GM18951 (cell line): ENCODE data around the gene ZSCAN25.

Experiments
- POLR2A ChIP-seq: IDR thresholded peaks from 4 replicates; pipeline ENCODE4 v1.6.1; 2011; ENCODE audit warnings: mild to moderate bottlenecking; ENCODE audit not compliant: insufficient read length, insufficient read depth; ENCODE audit errors: extremely low read depth
- in situ Hi-C: fragments of 300-500 bp; cut with MboI; formaldehyde crosslinking; loops from one replicate; pipeline ENCODE4 v1.12.0; 2022; ENCODE audit warnings: low sequenced_read_pairs, mixed read lengths, inconsistent platforms; ENCODE audit not compliant: unreplicated experiment

ZSCAN25 gene

DNA sequence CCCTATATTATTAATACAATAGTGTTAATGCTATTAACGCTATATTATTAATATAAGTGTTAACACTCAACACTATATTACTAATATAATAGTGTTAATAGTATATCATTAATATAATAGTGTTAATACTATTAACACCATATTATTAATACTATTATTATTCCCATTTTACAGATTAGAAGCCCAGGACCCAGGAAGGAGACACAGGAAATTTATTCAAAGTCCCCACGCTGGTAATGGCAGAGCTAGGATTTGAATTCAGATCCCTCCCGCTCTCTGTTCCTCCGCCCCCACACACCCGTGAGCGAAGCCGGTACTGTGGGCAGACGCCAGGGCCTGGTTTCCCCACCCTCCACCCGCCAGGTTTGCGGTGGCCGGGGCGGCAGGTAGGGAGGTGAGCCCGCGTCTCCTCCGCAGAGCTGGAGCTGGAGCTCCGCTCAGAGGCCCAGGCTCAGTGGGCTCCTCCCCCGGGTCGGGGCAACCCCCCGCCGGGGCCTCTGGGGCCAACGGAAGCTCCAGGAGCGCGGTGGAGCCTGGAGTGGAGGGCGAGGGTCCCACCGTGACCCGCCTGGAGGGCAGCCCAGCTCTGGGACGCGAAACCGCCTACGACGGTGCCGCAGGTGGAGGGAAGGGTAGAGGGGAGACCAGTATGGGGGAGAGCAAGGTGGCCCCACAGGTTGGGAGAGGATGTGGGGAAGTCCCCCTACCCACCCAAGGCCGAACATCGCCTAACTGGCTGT, 18.8 kb upstream of the ZSCAN25 start, which contains the start of gene TMEM225B:
Gene TMEM225B, plus strand, starts transcription at position 506 of the 740 bp plus-strand sequence. CDS start 6,122 bp downstream, outside the sequence.
- no peak for TF ChIP-seq POLR2A
- in situ Hi-C loops, result no loop called here

- in situ Hi-C loops, result no loop called here
- no peak for TF ChIP-seq POLR2A
Observed at GRCh38 chr7:99599836-99600235, 16.9 kb upstream of the ZSCAN25 start.

DNA sequence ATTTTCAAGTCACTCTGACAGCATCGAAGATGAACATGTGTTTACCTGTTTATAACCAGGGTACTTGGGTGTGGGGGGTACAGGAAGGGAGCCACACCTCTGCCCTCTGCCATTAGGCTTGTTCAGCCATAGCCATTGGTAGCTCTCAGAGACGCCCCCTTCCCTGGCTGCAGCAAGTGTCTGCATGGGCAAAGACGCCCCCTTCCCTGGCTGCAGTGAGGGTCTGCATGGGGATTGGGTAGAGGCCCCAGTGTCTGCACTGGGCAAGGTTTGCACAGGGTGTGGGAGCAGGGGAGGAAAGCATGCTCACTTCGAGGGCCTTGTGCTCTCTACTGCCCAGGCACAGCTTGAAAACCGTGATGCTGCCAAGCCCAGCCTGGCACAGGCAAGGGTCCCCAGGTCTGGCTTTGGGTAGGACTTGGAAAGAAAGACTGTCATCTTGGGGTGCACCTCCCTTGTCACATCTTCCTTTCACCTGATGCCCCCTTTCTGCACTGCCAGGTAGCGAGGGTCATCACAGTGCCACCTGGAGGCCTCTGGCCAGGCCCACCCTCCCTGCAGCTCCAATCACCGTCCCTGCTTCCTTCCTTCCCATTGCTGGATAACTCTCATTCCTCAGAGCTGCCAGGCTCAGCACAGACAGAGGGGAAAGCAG, 15.0 kb upstream of the ZSCAN25 start:
- no peak for TF ChIP-seq POLR2A
- in situ Hi-C loops, result no loop called here

DNA sequence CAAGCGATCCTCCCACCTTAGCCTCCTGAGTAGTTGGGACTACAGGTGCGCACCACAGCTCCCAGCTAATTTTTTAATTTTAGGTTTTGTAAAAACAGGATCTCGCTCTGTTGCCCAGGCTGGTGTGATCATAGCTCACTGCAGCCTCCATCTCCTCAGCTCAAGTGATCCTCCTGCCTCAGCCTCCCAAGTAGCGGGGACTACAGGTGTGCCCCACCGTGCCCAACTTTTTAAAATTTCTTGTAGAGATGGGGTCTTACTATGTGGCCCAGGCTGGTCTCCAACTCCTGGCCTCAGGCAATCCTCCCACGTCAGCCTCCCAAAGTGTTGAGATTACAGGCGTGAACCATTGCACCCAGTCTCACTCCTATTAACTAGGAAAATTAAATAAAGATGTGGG, 11.2 kb upstream of the ZSCAN25 start:
- in situ Hi-C loops, result no loop called here
- no peak for TF ChIP-seq POLR2A

DNA sequence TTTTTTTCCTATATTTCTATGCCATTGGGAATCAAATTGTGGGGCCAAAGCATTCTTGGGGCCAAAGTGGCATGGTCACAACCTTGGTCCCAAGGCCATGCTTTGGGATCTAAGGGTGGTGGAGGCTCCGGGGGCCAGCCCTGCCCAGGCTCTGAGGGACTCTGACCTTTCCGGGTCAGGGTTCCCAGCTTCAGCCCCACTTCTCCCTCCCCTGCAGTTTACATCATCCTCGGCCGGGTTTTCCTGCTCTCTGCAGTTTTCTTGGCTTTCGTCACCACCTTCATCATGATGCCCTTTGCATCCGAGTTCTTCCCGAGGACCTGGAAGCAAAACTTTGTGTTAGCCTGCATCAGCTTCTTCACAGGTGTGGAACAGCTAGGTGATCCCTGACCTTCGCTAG, 10.2 kb upstream of the ZSCAN25 start:
- in situ Hi-C loops, result no loop called here
- TF ChIP-seq POLR2A, result no peak

DNA sequence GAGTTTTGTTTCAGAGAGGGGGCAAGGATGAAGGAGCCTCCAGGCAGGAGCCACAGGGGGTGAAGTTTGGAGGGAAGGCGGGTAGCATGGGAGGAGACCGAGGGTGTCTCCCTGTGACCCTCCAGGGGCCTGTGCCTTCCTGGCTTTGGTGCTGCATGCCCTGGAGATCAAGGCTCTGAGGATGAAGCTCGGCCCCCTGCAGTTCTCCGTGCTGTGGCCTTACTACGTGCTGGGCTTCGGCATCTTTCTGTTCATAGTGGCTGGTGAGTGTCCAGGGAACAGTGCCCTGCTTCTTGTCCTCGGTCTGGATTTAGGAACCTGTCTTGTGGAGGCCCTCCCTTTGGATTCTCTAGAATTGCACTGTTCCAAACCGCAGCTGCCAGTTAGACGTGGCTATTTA, 9.2 kb upstream of the ZSCAN25 start:
- in situ Hi-C loops, result no loop called here
- TF ChIP-seq POLR2A, result no peak

- in situ Hi-C loops, result no loop called here
- no peak for TF ChIP-seq POLR2A
Observed at GRCh38 chr7:99614495-99614894, 2.3 kb upstream of the ZSCAN25 start.

DNA sequence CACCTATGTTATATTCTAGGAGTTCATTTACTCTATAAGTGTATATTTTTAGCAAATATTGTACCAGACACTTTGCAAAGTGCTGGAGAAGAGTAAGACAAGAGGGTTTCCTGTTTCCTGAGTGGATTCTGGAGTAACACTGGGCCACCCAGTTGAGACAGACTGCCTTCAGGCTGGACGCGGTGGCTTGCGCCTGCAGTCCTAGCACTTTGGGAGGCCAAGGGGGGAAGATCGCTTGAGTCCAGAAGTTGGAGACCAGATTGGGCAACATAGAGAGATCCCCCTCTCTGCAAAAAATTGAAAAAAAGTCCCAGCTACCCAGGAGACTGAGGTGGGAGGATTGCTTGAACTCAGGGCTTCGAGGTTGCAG, 772 bp upstream of the ZSCAN25 start:
- TF ChIP-seq POLR2A, result no peak
- in situ Hi-C loops, result no loop called here

DNA sequence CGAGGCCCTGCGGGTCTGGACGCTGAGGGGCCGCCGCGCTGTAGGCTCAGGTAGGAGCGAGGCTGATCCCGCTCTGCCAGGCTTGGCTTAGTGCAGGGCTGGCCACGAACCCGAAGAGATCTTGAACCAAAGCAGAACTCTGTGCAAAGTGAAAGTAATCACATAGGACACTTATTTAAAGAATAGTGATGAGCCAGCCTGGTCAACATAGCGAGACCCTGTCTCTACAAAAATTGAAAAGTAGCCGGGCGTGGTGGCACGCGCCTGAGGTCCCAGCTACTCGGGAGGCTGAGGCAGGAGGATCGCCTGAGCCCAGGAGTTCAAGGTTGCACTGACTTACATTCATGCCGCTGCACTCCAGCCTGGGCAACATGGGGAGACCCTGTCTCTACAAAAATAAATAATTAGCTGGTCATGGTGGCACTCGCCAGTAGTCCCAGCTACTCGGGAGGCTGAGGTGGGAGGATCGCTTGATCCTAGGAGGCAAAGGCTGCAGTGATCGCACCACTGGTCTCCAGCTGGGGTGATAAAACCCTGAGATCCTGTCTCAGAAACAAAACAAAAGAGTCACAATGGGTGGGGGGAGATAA, 541 bp downstream of the ZSCAN25 start:
- in situ Hi-C loops, result no loop called here
- TF ChIP-seq POLR2A, result no peak

GRCh38 chr7:99618726-99619125, 2.0 kb downstream of the ZSCAN25 start:
- TF ChIP-seq POLR2A, result no peak
- in situ Hi-C loops, result no loop called here

- in situ Hi-C loops, result no loop called here
- TF ChIP-seq POLR2A, result no peak
Observed at GRCh38 chr7:99619571-99620130, 2.9 kb downstream of the ZSCAN25 start.

- in situ Hi-C loops, result no loop called here
- no peak for TF ChIP-seq POLR2A
Observed at GRCh38 chr7:99621271-99621670, 4.5 kb downstream of the ZSCAN25 start.

DNA sequence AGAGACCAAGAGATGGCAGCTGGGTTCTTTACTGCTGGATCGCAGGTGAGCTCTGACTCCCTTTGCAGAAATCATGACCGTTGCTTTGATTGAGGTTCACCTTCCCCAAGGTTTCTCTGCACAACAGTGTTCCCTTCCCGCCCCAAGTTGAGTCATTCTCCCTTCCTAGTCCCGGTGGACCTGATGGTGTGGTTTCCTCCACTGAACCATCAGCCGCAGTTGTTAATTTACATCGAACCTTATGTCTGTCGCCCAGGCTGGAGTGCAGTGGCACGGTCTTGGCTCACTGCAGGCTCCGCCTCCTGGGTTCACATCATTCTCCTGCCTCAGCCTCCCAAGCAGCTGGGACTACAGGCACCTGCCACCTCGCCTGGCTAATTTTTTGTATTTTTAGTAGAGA, 5.8 kb downstream of the ZSCAN25 start:
- no peak for TF ChIP-seq POLR2A
- in situ Hi-C loops, result no loop called here
